IMR-90 (cell line): ENCODE measurements around the gene GRID2IP. TPM values are rescaled to one million over a fixed set of nuclear protein-coding genes. Genes with fewer than 3 reads are reported as not detected.

ENCODE experiments used
- ATAC-seq: fragments of 200-7000 bp; cut with Tn5 transposase; 2 replicates; pipeline ENCODE4 v1.9.1; 2020; ENCODE audit warnings: low read depth, mild to moderate bottlenecking, moderate library complexity
- BruUV-seq: library from RNA; stranded (reverse); fragments of 400-500 nt; replicated peaks from 2 replicates; lab custom pipeline; 2021; lab: Mats Ljungman, UMichigan
- CTCF ChIA-PET: fragments of 300-600 bp; formaldehyde crosslinking; extraction: SDS; loops from one replicate; lab custom pipeline; 2021; ENCODE audit warnings: antibody characterized with exemption; lab: Yijun Ruan, JAX
- POLR2A ChIA-PET: fragments of 300-600 bp; sonication (Branson Sonifier 250); formaldehyde crosslinking; loops from one replicate; lab custom pipeline; 2022; ENCODE audit warnings: antibody characterized with exemption; ENCODE audit not compliant: unreplicated experiment; lab: Charles Lee
- DNase-seq: peaks from one replicate; pipeline ENCODE4 v3.0.0; 2013
- H2AFZ ChIP-seq: replicated peaks from 2 replicates; pipeline ENCODE3; 2013; ENCODE audit warnings: low read length, mild to moderate bottlenecking; ENCODE audit not compliant: poor library complexity
- H2AK5ac ChIP-seq: 2 replicates; pipeline ENCODE4 v1.6.1; 2013; ENCODE audit warnings: low read depth, low read length, inconsistent platforms
- H2AK9ac ChIP-seq: replicated peaks from 2 replicates; pipeline ENCODE3; 2013; ENCODE audit warnings: mild to moderate bottlenecking, low read depth, low read length, moderate library complexity; ENCODE audit not compliant: poor library complexity
- H2BK120ac ChIP-seq: 2 replicates; pipeline ENCODE4 v1.6.1; 2013; ENCODE audit warnings: low read depth, low read length, inconsistent platforms
- H2BK15ac ChIP-seq: 3 replicates; pipeline ENCODE4 v1.6.1; 2013; ENCODE audit warnings: low read depth, low read length, inconsistent platforms
- H2BK20ac ChIP-seq: 2 replicates; pipeline ENCODE4 v1.6.1; 2013; ENCODE audit warnings: low read depth, mild to moderate bottlenecking, inconsistent platforms, low read length, moderate library complexity
- H2BK5ac ChIP-seq: 2 replicates; pipeline ENCODE4 v1.6.1; 2013; ENCODE audit warnings: mild to moderate bottlenecking, low read depth, low read length, inconsistent platforms; ENCODE audit not compliant: poor library complexity, severe bottlenecking
- H3K14ac ChIP-seq: replicated peaks from 2 replicates; pipeline ENCODE4 v1.6.1; 2013; ENCODE audit warnings: low read depth, low read length, inconsistent platforms
- H3K18ac ChIP-seq: 2 replicates; pipeline ENCODE4 v1.6.1; 2013; ENCODE audit warnings: low read depth, low read length, control low read depth
- H3K23ac ChIP-seq: 2 replicates; pipeline ENCODE4 v1.6.1; 2013; ENCODE audit warnings: low read depth, low read length, inconsistent platforms
- H3K27ac ChIP-seq: 2 replicates; pipeline ENCODE4 v1.5.1; 2013; ENCODE audit warnings: mild to moderate bottlenecking, control low read depth, low read length; ENCODE audit not compliant: insufficient read depth
- H3K27me3 ChIP-seq: 2 replicates; pipeline ENCODE4 v1.6.1; 2013; ENCODE audit warnings: low read length; ENCODE audit not compliant: control insufficient read depth, insufficient read depth
- H3K36me3 ChIP-seq: 2 replicates; pipeline ENCODE4 v1.6.1; 2013; ENCODE audit warnings: low read length, mixed read lengths; ENCODE audit not compliant: control insufficient read depth, insufficient read depth
- H3K4ac ChIP-seq: 2 replicates; pipeline ENCODE4 v1.6.1; 2013; ENCODE audit warnings: low read depth, low read length, inconsistent platforms
- H3K4me1 ChIP-seq: 2 replicates; pipeline ENCODE4 v1.6.1; 2013; ENCODE audit warnings: low read length, mixed read lengths; ENCODE audit not compliant: control insufficient read depth, insufficient read depth
- H3K4me2 ChIP-seq: 2 replicates; pipeline ENCODE4 v1.6.1; 2013; ENCODE audit warnings: low read depth, mild to moderate bottlenecking, control low read depth, low read length, moderate library complexity
- H3K4me3 ChIP-seq: 2 replicates; pipeline ENCODE4 v1.5.1; 2013; ENCODE audit warnings: low read depth, mild to moderate bottlenecking, control low read depth, low read length, moderate library complexity; ENCODE audit not compliant: insufficient read depth
- H3K56ac ChIP-seq: 2 replicates; pipeline ENCODE4 v1.6.1; 2013; ENCODE audit warnings: low read length, inconsistent platforms; ENCODE audit not compliant: insufficient read depth; ENCODE audit errors: extremely low read depth
- H3K79me1 ChIP-seq, 2 experiments: 2 replicates each; pipeline ENCODE4 v1.6.1; 2013; ENCODE audit warnings: low read length in 2 of 2, inconsistent platforms in 1 of 2, low read depth in 1 of 2
- H3K9ac ChIP-seq: 2 replicates; pipeline ENCODE4 v1.6.1; 2013; ENCODE audit warnings: low read depth, low read length, control low read depth
- H3K9me1 ChIP-seq: 2 replicates; pipeline ENCODE4 v1.6.1; 2013; ENCODE audit warnings: low read length, inconsistent platforms; ENCODE audit not compliant: insufficient read depth
- H3K9me3 ChIP-seq: 2 replicates; pipeline ENCODE4 v1.6.1; 2013; ENCODE audit warnings: low read length; ENCODE audit not compliant: control insufficient read depth, insufficient read depth
- H4K20me1 ChIP-seq: 2 replicates; pipeline ENCODE4 v1.6.1; 2013; ENCODE audit warnings: low read length, inconsistent platforms; ENCODE audit not compliant: insufficient read depth
- H4K5ac ChIP-seq: 2 replicates; pipeline ENCODE4 v1.6.1; 2013; ENCODE audit warnings: mild to moderate bottlenecking, low read depth, low read length, control low read depth
- H4K8ac ChIP-seq, 2 experiments: 2 replicates each; pipeline ENCODE4 v1.6.1; 2013; ENCODE audit warnings: low read depth in 2 of 2, low read length in 2 of 2, control low read depth in 1 of 2, inconsistent platforms in 1 of 2
- H4K91ac ChIP-seq: 2 replicates; pipeline ENCODE4 v1.6.1; 2013; ENCODE audit warnings: low read depth, low read length, inconsistent platforms; ENCODE audit not compliant: insufficient read depth
- POLR2A ChIP-seq: IDR thresholded peaks from 2 replicates; pipeline ENCODE4 v1.6.1; 2012; ENCODE audit warnings: mild to moderate bottlenecking, low read depth, low read length
- RFX5 ChIP-seq: IDR thresholded peaks from 2 replicates; pipeline ENCODE4 v1.8.0; 2012; ENCODE audit warnings: low read depth, mild to moderate bottlenecking, low read length, moderate library complexity
- WGBS, 2 experiments: methylation state at CpG; one replicate each; pipeline versions ENCODE4 v1.1.5 to v1.1.7; 2013; ENCODE audit warnings: missing lambda C conversion rate in 2 of 2; ENCODE audit not compliant: insufficient read length in 1 of 2; ENCODE audit errors: extremely low coverage in 2 of 2; 5-methylcytosine and 5-hydroxymethylcytosine counted together
- dilution Hi-C: fragments of 300-500 bp; cut with HindIII; formaldehyde crosslinking; loops from one replicate; pipeline ENCODE4 v1.14.3; 2018; ENCODE audit warnings: low sequenced_read_pairs; ENCODE audit not compliant: unreplicated experiment
- in situ Hi-C: fragments of 300-500 bp; cut with MboI; formaldehyde crosslinking; loops from 3 replicates; pipeline ENCODE4 v1.14.3; 2019; ENCODE audit warnings: low sequenced_read_pairs, inconsistent platforms, mixed read lengths
- intact Hi-C: fragments of 100-400 bp; cut with micrococcal nuclease; formaldehyde crosslinking; loops from 2 replicates; pipeline ENCODE4 v1.10.0; 2022
- polyA plus RNA-seq, 3 experiments: library from polyadenylated mRNA; depleted of rRNA; stranded (reverse); fragments of >200 nt; gene quantifications; 2 replicates each; pipeline ENCODE4 v1.2.3, GENCODE V29; 2012; ENCODE audit warnings: low replicate concordance in 1 of 3
- total RNA-seq: library from RNA; depleted of rRNA; stranded (reverse); fragments of >200 nt; gene quantifications from 2 replicates; pipeline ENCODE4 v1.2.3, GENCODE V29; 2012

GRID2IP gene
- total and polyA plus RNA-seq, 2 of the 4 experiments (the other 2 are of a cell fraction) = not detected

- in situ Hi-C loops (no loop called here), dilution Hi-C loops (no loop called here)
- no peak overlapping the region for H3K18ac ChIP-seq
These were observed 75.7 kb downstream of the GRID2IP start for GRCh38 chr7:6475433-6476186.

More at GRCh38 chr7:6475433-6476186, 75.7 kb downstream of the GRID2IP start:
- Histone ChIP-seq H3K4me1 (peaks cover 14% of the 10 kb centered on the region), H2AK5ac (no peak overlapping the region), H2BK15ac (no peak overlapping the region), H3K14ac (no peak overlapping the region), H4K91ac (no peak overlapping the region), H2AK9ac (no peak overlapping the region), H3K27me3 (no peaks in the 10 kb centered on the region), H2AFZ (no peak overlapping the region), H3K4me2 (no peak overlapping the region), H4K5ac (no peak overlapping the region), H2BK20ac (no peak overlapping the region), H3K36me3 (peaks cover 43% of the 10 kb centered on the region), H3K9ac (no peak overlapping the region), H3K79me1 (peaks cover 16 to 62% of the 10 kb centered on the region in 2 experiments), H2BK5ac (no peak overlapping the region), H4K8ac (no peak overlapping the region), H3K4ac (no peak overlapping the region), H3K4me3 (no peak overlapping the region), H3K27ac (no peak overlapping the region), H3K56ac (no peak overlapping the region), H3K9me1 (peaks cover 15% of the 10 kb centered on the region; the same call in 1 of the 2 replicates), H2BK120ac (no peak overlapping the region), H4K20me1 (peaks cover 96% of the 10 kb centered on the region), H3K9me3 (no peaks in the 10 kb centered on the region), H3K23ac (no peak overlapping the region)
- DNase-seq (no peak), ATAC-seq (peak; percentile 18; the same call in 1 of the 2 replicates)
- intact Hi-C loops = no loop called here
- POLR2A ChIA-PET = interaction anchor here (0.6 kb wide), 1 partner anchor 588 kb away, joined by 8 read pairs; no protein-coding TSS in a partner anchor
- no TSS peak for BruUV-seq
- WGBS, 2 experiments = 38% methylated on average over 1 of the region's 3 CpGs; no CpG with 5 or more reads in 1 of the 2 experiments
- TF ChIP-seq RFX5 (no peak), POLR2A (0 out of 2 replicates have a peak, but pooled peaks have one; percentile 5)
- CTCF ChIA-PET = interaction anchor here (0.6 kb wide), 1 partner anchor 1255 kb away, joined by 3 read pairs; no protein-coding TSS in a partner anchor
